ENCODE measurements around the gene AP1S1. TPM values are rescaled to one million over a fixed set of nuclear protein-coding genes. Genes with fewer than 3 reads are reported as not detected.

Gene AP1S1
- total and polyA plus RNA-seq, 9 of the 15 experiments (the other 6 are each of a cell fraction or from before 2014, with no cell fraction given) = 4.4 to 149 (median 89.4) TPM

DNA sequence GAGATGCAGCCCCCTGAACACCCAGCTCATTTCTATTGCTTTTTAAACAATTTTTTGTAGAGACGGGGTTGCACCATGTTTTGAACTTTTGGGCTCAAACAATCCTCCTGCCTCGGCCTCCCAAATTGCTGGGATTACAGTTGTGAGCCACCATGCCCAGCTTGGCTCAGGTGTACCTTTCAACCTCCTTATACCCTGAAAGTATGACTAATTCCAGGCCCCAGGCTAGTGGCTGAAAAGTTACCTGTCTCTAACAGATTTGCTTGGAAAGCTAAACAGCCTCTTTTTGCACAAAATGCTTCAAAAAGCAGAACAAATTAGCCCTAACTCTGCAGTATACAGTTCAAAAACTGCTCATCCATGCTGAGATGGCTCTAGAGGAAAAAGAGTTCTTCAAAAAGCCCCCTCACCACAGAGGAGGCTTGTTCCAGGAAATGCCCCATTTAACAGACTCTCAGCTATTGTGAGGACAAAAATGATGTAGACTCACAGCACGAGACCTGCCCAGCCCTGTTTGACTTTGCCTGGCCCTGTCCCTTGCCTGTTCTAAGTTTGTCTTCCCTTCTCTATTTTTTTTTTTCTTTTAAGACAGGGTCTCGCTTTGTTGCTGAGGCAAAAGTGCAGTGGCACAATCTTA lies 13.4 kb upstream of the AP1S1 start:
- H3K9me3 ChIP-seq (replicated peaks; ENCODE audit: control insufficient read depth, insufficient read depth, low read depth, low read length) = no peaks in the 10 kb centered on the region
- no peak for ATAC-seq
- no peaks in the 10 kb centered on the region for H3K9me1 ChIP-seq (ENCODE audit: control insufficient read depth, insufficient read depth, low read length)
- intact Hi-C loops (cut with micrococcal nuclease) = no loop called here
- no peaks in the 10 kb centered on the region for H4K20me1 ChIP-seq (replicated peaks; ENCODE audit: control insufficient read depth, insufficient read depth, low read length)
- no peak for FAIRE-seq
- in situ Hi-C loops (cut with MboI) = no loop called here
- H3K79me2 ChIP-seq (ENCODE audit: control insufficient read depth, insufficient read depth, low read length) = no peaks in the 10 kb centered on the region
- H3K4me3 ChIP-seq = no peak overlapping the region
- peak overlapping the region; percentile 70 for H2AFZ ChIP-seq (ENCODE audit: low read depth, low read length)
- BruUV-seq (replicated peaks) = no TSS peak
- TF ChIP-seq ZNF592 (IDR thresholded peaks at IDR 0.05) (0 out of 2 replicates have a peak, but pooled peaks have one; percentile 11), ILF3 (IDR thresholded peaks at IDR 0.05; ENCODE audit: borderline replicate concordance) (no peak)
- DNase-seq (ENCODE audit: extremely low read depth in 1 of 4, low spot score in 3 of 4) = no peak
- ChIA-PET POLR2A (interaction anchor here (0.6 to 1.2 kb wide), 4 partner anchors 18 to 138 kb away, joined by 3 to 4 read pairs (median 4); partner anchors contain the start of gene TRIM56), CTCF (ENCODE audit: low intra/inter-chr PET ratio) (interaction anchor here (0.6 kb wide), 1 partner anchor 150 kb away, joined by 4 read pairs; no protein-coding TSS in a partner anchor)
- H3K36me3 ChIP-seq (ENCODE audit: control insufficient read depth, insufficient read depth, low read length) = no peaks in the 10 kb centered on the region
- no peak overlapping the region for H3K9ac ChIP-seq (ENCODE audit: insufficient read depth in 1 of 2, low read depth in 2 of 2, low read length in 2 of 2)
- peak overlapping the region; percentile 48; the same call in 1 of the 3 replicates for H3K27ac ChIP-seq (ENCODE audit: extremely low read depth, low read depth, low read length)
- peaks cover 14 to 24% of the 10 kb centered on the region in 2 experiments for H3K4me1 ChIP-seq (replicated peaks in 1 of 2; ENCODE audit: control insufficient read depth in 2 of 2, insufficient read depth in 2 of 2, low read length in 2 of 2)
- 90% methylated on average over 4 of the region's 4 CpGs for WGBS (ENCODE audit: insufficient coverage, low coverage, missing lambda C conversion rate)
- no peak overlapping the region for H3K4me2 ChIP-seq (ENCODE audit: insufficient read depth, low read length)
- peaks cover under 1% of the 10 kb centered on the region in 2 experiments; a peak in 4 of 5 replicates for H3K27me3 ChIP-seq (ENCODE audit: control insufficient read depth in 2 of 2, insufficient read depth in 2 of 2, low read length in 2 of 2)
